Breast epithelium (tissue), 4 donors: Measurements from ENCODE around the gene PRSS57. TPM values are rescaled to one million over a fixed set of nuclear protein-coding genes. Genes with fewer than 3 reads are reported as not detected.

Experiments
- DNase-seq, 2 donors: peaks; one replicate each; pipeline ENCODE4 v3.0.0-alpha.2; 2019; ENCODE audit warnings: low spot score in 2 of 2
- H3K27ac ChIP-seq, 2 donors: fragments of 200-600 bp; sonication (generic) in 1 of 2; one replicate each; pipeline ENCODE4 v1.5.1; 2016 to 2019; ENCODE audit warnings: mild to moderate bottlenecking in 1 of 2
- H3K27me3 ChIP-seq, 2 donors: fragments of 200-600 bp; sonication (generic) in 1 of 2; one replicate each; pipeline versions ENCODE4 v1.5.1 to v1.6.0; 2017 to 2019; ENCODE audit warnings: control low read depth in 1 of 2, mild to moderate bottlenecking in 1 of 2
- H3K36me3 ChIP-seq: fragments of 200-600 bp; one replicate; pipeline ENCODE4 v1.5.1; 2019
- H3K4me1 ChIP-seq, 2 donors: fragments of 200-600 bp; sonication (generic); one replicate each; pipeline ENCODE4 v1.5.1; 2016 to 2019; ENCODE audit warnings: control low read depth in 1 of 2
- H3K4me3 ChIP-seq, 3 donors: fragments of 200-600 bp; sonication (generic); 1 replicate in 2 of 3; 2 replicates in 1 of 3; pipeline ENCODE4 v1.5.1; 2016 to 2019; ENCODE audit warnings: mild to moderate bottlenecking in 3 of 3, moderate library complexity in 2 of 3
- H3K9me3 ChIP-seq, 2 donors: fragments of 200-600 bp; sonication (generic) in 1 of 2; one replicate each; pipeline ENCODE4 v1.5.1; 2016 to 2019; ENCODE audit warnings: control low read depth in 1 of 2
- POLR2A ChIP-seq: fragments of 450-650 bp; IDR thresholded peaks from one replicate; pipeline ENCODE4 v1.6.1; 2016; ENCODE audit warnings: antibody characterized with exemption, mild to moderate bottlenecking, moderate library complexity
- POLR2AphosphoS5 ChIP-seq, 3 donors: sonication (generic); formaldehyde crosslinking; IDR thresholded peaks; one replicate each; pipeline ENCODE4 v1.6.1; 2017; ENCODE audit warnings: antibody characterized with exemption in 3 of 3
- intact Hi-C: fragments of 100-400 bp; cut with DNase I; formaldehyde crosslinking; loops from one replicate; pipeline ENCODE4 v1.15.1; 2023; ENCODE audit warnings: low total_unique reads
- total RNA-seq, 3 donors: library from RNA; depleted of rRNA; stranded (reverse); fragments of >200 nt; gene quantifications; one replicate each; pipeline ENCODE4 v1.1.0, GENCODE V29; 2016
- TF ChIP-seq, protein P1 (sequence below), 3 donors: fragments of 450-650 bp; IDR thresholded peaks; one replicate each; pipeline ENCODE4 v1.5.1; 2016 to 2017; ENCODE audit warnings: antibody characterized with exemption in 3 of 3, mild to moderate bottlenecking in 3 of 3, moderate library complexity in 3 of 3

PRSS57 gene
- total RNA-seq, 3 donors from 2014 or later: not detected

GRCh38 chr19:715347-715746 lies 20.1 kb upstream of the PRSS57 start:
- TF ChIP-seq POLR2A (no peak), POLR2AphosphoS5 (IDR thresholded peaks at IDR 0.05) (no peak)
- TF ChIP-seq, protein P1, sequence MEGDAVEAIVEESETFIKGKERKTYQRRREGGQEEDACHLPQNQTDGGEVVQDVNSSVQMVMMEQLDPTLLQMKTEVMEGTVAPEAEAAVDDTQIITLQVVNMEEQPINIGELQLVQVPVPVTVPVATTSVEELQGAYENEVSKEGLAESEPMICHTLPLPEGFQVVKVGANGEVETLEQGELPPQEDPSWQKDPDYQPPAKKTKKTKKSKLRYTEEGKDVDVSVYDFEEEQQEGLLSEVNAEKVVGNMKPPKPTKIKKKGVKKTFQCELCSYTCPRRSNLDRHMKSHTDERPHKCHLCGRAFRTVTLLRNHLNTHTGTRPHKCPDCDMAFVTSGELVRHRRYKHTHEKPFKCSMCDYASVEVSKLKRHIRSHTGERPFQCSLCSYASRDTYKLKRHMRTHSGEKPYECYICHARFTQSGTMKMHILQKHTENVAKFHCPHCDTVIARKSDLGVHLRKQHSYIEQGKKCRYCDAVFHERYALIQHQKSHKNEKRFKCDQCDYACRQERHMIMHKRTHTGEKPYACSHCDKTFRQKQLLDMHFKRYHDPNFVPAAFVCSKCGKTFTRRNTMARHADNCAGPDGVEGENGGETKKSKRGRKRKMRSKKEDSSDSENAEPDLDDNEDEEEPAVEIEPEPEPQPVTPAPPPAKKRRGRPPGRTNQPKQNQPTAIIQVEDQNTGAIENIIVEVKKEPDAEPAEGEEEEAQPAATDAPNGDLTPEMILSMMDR (IDR thresholded peaks at IDR 0.05): no peak
- Histone ChIP-seq H3K9me3 (peaks cover 0 to 4% of the 10 kb centered on the region in 2 donors), H3K27ac (no peak overlapping the region), H3K4me1 (peaks cover 0 to under 1% of the 10 kb centered on the region in 2 donors), H3K36me3 (no peaks in the 10 kb centered on the region), H3K27me3 (peaks cover 0 to 5% of the 10 kb centered on the region in 2 donors), H3K4me3 (no peak overlapping the region)
- intact Hi-C loops: no loop called here
- no peak for DNase-seq

GRCh38 chr19:711254-711653 lies 16.0 kb upstream of the PRSS57 start:
- H3K27ac ChIP-seq: peak overlapping the region in 1 of 2 donors; percentile 94
- H3K9me3 ChIP-seq: peaks cover 0 to 4% of the 10 kb centered on the region in 2 donors
- TF ChIP-seq POLR2AphosphoS5 (IDR thresholded peaks at IDR 0.05): no peak
- TF ChIP-seq, protein P1 (IDR thresholded peaks at IDR 0.05): no peak
- DNase-seq: no peak
- intact Hi-C loops: no loop called here
- peak overlapping the region in 1 of 3 donors; percentile 98 for H3K4me3 ChIP-seq
- H3K36me3 ChIP-seq: no peaks in the 10 kb centered on the region
- H3K27me3 ChIP-seq: no peaks in the 10 kb centered on the region
- peaks cover 0 to 5% of the 10 kb centered on the region in 2 donors for H3K4me1 ChIP-seq

- Histone ChIP-seq H3K27ac (peak overlapping the region; percentile 73 to 94), H3K4me3 (peak overlapping the region; percentile 82 to 98 (median 84)), H3K36me3 (no peaks in the 10 kb centered on the region), H3K9me3 (peaks cover 0 to 4% of the 10 kb centered on the region in 2 donors), H3K27me3 (no peaks in the 10 kb centered on the region), H3K4me1 (peaks cover 0 to 5% of the 10 kb centered on the region in 2 donors)
- intact Hi-C loops: no loop called here
- DNase-seq: no peak
- TF ChIP-seq POLR2A (no peak), POLR2AphosphoS5 (IDR thresholded peaks at IDR 0.05) (no peak)
- TF ChIP-seq, protein P1 (IDR thresholded peaks at IDR 0.05): no peak
Observed at GRCh38 chr19:710767-711166, 15.5 kb upstream of the PRSS57 start.

GRCh38 chr19:709965-710571 lies 14.8 kb upstream of the PRSS57 start:
- H3K4me1 ChIP-seq: peaks cover 0 to 5% of the 10 kb centered on the region in 2 donors
- H3K9me3 ChIP-seq: no peaks in the 10 kb centered on the region
- peak overlapping the region; percentile 73 to 94 for H3K27ac ChIP-seq
- H3K36me3 ChIP-seq: no peaks in the 10 kb centered on the region
- TF ChIP-seq POLR2A (no peak), POLR2AphosphoS5 (IDR thresholded peaks at IDR 0.05) (no peak)
- TF ChIP-seq, protein P1 (IDR thresholded peaks at IDR 0.05): no peak
- peak overlapping the region; percentile 82 to 98 (median 84) for H3K4me3 ChIP-seq
- DNase-seq: no peak
- no peaks in the 10 kb centered on the region for H3K27me3 ChIP-seq
- intact Hi-C loops: no loop called here

- Histone ChIP-seq H3K27ac (peak overlapping the region; percentile 73 to 94), H3K4me3 (peak overlapping the region; percentile 82 to 98 (median 84)), H3K9me3 (no peaks in the 10 kb centered on the region), H3K27me3 (no peaks in the 10 kb centered on the region), H3K4me1 (peaks cover 0 to 5% of the 10 kb centered on the region in 2 donors), H3K36me3 (no peaks in the 10 kb centered on the region)
- DNase-seq: no peak
- intact Hi-C loops: no loop called here
- TF ChIP-seq, protein P1 (IDR thresholded peaks at IDR 0.05): no peak
- TF ChIP-seq POLR2A (no peak), POLR2AphosphoS5 (IDR thresholded peaks at IDR 0.05) (no peak)
Observed at GRCh38 chr19:709196-709964, 14.1 kb upstream of the PRSS57 start.
